Measurements from ENCODE around the gene TNS1. TPM values are rescaled to one million over a fixed set of nuclear protein-coding genes. Genes with fewer than 3 reads are reported as not detected.

TNS1 gene
- total RNA-seq, 1 experiment from 2014 or later: 4.5 TPM

- Mint-ChIP-seq H3K36me3 (no peaks in the 10 kb centered on the region), H3K9me3 (no peaks in the 10 kb centered on the region), H3K27ac (no peak overlapping the region), H3K4me3 (no peak overlapping the region), H3K4me1 (peaks cover 29% of the 10 kb centered on the region), H3K27me3 (ENCODE audit: low read depth) (no peaks in the 10 kb centered on the region; the same call in none of the 2 replicates)
- ATAC-seq: no peak
- no peak for DNase-seq (ENCODE audit: low spot score)
- ChIA-PET CTCF (no interaction called here), POLR2A (no interaction called here)
- no peak for TF ChIP-seq ETV6 (CRISPR knock-in tag; IDR thresholded peaks at IDR 0.05)
- no peak for TF ChIP-seq MXD4 (CRISPR knock-in tag; IDR thresholded peaks at IDR 0.05; ENCODE audit: borderline replicate concordance)
- TF ChIP-seq HMGXB4 (CRISPR knock-in tag; IDR thresholded peaks at IDR 0.05): no peak
- TF ChIP-seq RORB (CRISPR knock-in tag; IDR thresholded peaks at IDR 0.05): no peak
- TF ChIP-seq JUN (CRISPR knock-in tag; IDR thresholded peaks at IDR 0.05): no peak
- TF ChIP-seq NFE2L1 (CRISPR knock-in tag; IDR thresholded peaks at IDR 0.05): no peak
- TF ChIP-seq ZNF512 (CRISPR knock-in tag; IDR thresholded peaks at IDR 0.05; ENCODE audit: borderline replicate concordance): no peak
- no peak for TF ChIP-seq ZNF425 (CRISPR knock-in tag; conservative IDR thresholded peaks at IDR 0.05)
- TF ChIP-seq IRF2 (CRISPR knock-in tag; IDR thresholded peaks at IDR 0.05; ENCODE audit: borderline replicate concordance, low read depth): no peak
- no peak for TF ChIP-seq ZNF317 (CRISPR knock-in tag; IDR thresholded peaks at IDR 0.05; ENCODE audit: borderline replicate concordance, low read depth)
- TF ChIP-seq ERG (CRISPR knock-in tag; IDR thresholded peaks at IDR 0.05): no peak
- TF ChIP-seq, protein P1, sequence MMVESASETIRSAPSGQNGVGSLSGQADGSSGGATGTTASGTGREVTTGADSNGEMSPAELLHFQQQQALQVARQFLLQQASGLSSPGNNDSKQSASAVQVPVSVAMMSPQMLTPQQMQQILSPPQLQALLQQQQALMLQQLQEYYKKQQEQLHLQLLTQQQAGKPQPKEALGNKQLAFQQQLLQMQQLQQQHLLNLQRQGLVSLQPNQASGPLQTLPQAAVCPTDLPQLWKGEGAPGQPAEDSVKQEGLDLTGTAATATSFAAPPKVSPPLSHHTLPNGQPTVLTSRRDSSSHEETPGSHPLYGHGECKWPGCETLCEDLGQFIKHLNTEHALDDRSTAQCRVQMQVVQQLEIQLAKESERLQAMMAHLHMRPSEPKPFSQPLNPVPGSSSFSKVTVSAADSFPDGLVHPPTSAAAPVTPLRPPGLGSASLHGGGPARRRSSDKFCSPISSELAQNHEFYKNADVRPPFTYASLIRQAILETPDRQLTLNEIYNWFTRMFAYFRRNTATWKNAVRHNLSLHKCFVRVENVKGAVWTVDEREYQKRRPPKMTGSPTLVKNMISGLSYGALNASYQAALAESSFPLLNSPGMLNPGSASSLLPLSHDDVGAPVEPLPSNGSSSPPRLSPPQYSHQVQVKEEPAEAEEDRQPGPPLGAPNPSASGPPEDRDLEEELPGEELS (CRISPR knock-in tag; IDR thresholded peaks at IDR 0.05): no peak
- no peak for TF ChIP-seq KAT7 (CRISPR knock-in tag; IDR thresholded peaks at IDR 0.05; ENCODE audit: borderline replicate concordance)
- TF ChIP-seq PRRX2 (CRISPR knock-in tag; IDR thresholded peaks at IDR 0.05): no peak
- no peak for TF ChIP-seq NR2C2 (CRISPR knock-in tag; IDR thresholded peaks at IDR 0.05)
- no peak for TF ChIP-seq ARID4B (CRISPR knock-in tag; IDR thresholded peaks at IDR 0.05; ENCODE audit: borderline replicate concordance)
- TF ChIP-seq NFATC4 (CRISPR knock-in tag; IDR thresholded peaks at IDR 0.05): no peak
- TF ChIP-seq ATF6 (CRISPR knock-in tag; IDR thresholded peaks at IDR 0.05): no peak
- TF ChIP-seq SOX15 (CRISPR knock-in tag; IDR thresholded peaks at IDR 0.05): no peak
- no peak for TF ChIP-seq ELF4 (CRISPR knock-in tag; IDR thresholded peaks at IDR 0.05; ENCODE audit: low read depth)
Measured at GRCh38 chr2:217941339-217941738, 61.5 kb downstream of the TNS1 start.

Data from WTC11 (cell line).